HG03045 (cell line): Measurements from ENCODE around the gene KLK15.

Experiments used
- ATAC-seq: cut with Tn5 transposase; IDR thresholded peaks from one replicate; pipeline ENCODE4 v1.9.1; 2021; ENCODE audit warnings: mild to moderate bottlenecking, moderate library complexity; ENCODE audit not compliant: unreplicated experiment

KLK15 gene

DNA sequence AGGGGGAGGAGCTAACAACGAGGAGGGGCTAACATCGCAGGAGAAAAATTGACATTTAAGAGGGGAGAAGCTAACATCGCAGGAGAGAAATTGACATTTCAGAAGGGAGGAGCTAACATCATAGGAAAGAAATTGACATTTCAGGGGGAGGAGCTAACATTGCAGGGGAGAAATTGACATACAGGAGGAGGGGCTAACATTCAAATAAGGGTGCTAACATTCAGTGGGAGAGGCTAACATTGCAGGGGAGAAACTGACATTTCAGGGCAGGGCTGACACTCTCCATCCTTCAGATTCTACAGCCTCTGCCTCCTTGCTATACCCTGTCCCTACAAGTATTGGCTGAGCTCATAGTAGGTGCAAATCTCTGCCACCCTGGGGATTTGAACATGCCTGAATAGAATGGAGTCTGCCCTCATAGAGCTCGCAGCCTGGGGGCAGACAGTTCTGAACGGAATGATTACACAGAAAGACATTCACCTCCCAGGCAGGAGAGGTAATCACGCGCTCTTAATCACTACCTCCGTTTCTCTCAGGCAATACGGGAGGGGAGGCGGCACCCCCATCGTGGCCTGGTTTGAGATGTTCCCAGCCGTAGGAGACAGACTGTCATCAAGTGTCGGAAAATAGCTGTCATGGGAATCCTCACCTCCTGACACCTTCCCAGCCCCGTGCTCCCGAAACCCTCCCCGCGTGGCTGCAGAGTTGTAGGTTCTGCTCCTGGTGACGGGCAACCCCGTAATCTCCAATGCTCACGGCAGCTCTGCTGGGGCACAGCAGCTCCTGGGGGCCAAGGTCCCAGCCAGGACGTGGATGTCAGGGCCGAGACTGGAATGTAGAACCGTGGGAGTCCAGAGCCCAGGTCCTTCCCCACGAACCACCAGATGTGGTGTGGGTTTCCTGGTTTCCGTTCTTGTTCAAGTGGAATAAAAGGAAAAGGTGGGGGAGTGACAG is 53.6 kb downstream of the KLK15 start:
- no peak for ATAC-seq

DNA sequence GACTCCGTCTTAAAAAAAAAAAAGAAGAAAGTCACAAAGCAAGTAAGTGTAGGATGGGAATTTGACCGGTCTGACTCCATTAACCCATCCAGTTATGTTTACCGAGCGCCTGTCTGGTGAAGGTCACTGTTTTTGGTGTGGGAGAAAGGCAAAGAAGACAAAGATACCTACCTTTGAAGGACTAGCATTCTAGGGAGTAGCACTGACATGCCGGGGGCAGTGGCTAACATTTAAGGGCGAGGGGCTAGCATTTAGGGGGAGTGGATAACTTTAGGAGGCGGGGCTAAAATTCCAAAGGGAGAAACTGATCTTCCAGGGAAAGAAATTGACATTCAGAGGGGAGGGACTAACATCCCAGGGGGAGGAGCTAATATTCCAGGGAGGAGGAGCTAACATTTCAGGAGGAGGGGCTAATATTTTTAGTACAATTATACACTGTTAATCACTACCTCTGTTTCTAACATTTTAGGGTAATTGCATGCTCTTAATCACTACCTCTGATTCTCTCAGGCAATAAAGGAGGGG is 54.4 kb downstream of the KLK15 start:
- ATAC-seq = no peak

DNA sequence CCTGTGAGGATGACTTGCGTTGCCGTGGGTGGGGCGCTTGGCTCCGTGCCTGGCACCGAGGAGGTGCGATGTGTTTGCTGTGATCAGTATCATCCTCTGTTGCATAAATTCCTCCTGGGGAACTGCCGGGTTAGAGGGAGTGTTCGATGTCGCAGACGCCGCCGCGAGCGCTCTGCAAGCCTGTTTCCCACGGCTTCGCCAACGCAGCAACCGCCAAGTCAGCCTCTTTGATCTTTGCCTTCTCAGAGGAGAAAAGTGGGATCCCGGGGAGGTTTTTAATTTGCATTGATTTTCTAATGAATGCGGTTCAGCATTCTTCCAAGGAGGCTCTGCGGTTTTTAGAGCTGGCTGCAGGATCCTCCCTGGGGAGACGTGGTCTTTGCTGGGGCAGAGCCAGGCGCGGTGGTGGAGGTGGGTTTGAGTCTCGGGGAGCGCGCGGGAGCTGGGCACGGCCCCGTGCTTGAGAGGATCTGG is 55.5 kb downstream of the KLK15 start:
- ATAC-seq = no peak

DNA sequence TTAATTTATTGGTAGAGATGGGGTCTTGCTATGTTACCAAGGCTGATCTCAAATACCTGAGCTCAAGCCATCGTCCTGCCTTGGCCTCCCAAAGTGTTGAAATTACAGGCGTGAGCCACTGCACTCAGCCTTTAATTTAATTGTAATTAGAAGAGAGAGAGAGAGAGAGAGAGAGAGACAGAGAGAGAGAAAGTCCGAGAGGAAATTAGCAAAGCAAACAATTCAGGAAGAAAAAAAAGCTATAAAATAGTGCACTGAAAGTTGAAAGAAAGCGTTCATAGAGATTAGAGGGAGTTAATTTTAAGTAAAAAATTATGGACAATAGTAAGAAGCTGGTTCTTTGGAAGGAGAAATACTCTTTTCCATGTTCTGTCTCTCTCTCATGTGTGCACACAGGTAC is 56.1 kb downstream of the KLK15 start:
- no peak for ATAC-seq

DNA sequence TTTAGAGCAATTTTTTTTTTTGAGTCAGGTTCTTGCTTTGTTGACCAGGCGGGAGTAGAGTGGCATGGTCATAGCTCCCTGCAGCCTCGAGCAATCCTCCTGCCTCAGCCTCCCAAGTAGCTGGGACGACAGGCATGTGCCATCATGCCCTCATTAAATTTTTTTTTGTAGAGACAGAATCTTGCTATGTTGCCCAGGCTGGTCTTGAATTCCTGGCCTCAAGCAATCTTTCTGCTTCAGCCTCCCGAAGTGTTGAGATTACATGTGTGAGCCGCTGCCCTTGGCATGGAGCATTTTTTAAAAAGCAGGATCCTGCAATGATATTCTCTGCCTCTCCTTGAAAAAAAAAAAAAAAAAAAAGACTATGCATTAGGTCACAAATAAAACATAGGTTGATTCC is 57.2 kb downstream of the KLK15 start:
- ATAC-seq = no peak
